HepG2 (cell line): ENCODE measurements around the gene CNTD1. TPM values are rescaled to one million over a fixed set of nuclear protein-coding genes. Genes with fewer than 3 reads are reported as not detected.

Source experiments
- ERF ChIP-seq: IDR thresholded peaks from 2 replicates; pipeline ENCODE4 v1.6.1; 2018; ENCODE audit warnings: missing biosample characterization, missing genetic modification reagents
- GFI1 ChIP-seq: sonication (generic); formaldehyde crosslinking; IDR thresholded peaks from 2 replicates; pipeline ENCODE4 v1.5.0; 2020; ENCODE audit warnings: missing genetic modification reagents, mild to moderate bottlenecking, borderline replicate concordance
- GTF3A ChIP-seq: sonication (generic); formaldehyde crosslinking; conservative IDR thresholded peaks from 2 replicates; pipeline ENCODE4 v1.4.0; 2020; ENCODE audit warnings: mild to moderate bottlenecking, missing genetic modification reagents
- MIER2 ChIP-seq: IDR thresholded peaks from 2 replicates; pipeline ENCODE4 v1.6.1; 2016; ENCODE audit warnings: missing biosample characterization, missing genetic modification reagents
- POLR2A ChIP-seq, 2 experiments: IDR thresholded peaks; 2 replicates each; pipeline ENCODE4 v1.6.1; 2011; ENCODE audit warnings: low read depth in 2 of 2, low read length in 2 of 2, mild to moderate bottlenecking in 1 of 2, moderate library complexity in 1 of 2; ENCODE audit not compliant: insufficient read depth in 1 of 2
- TEAD3 ChIP-seq: optimal IDR thresholded peaks from 2 replicates; pipeline ENCODE3; 2016; ENCODE audit warnings: borderline replicate concordance
- ZNF260 ChIP-seq: sonication (generic); formaldehyde crosslinking; IDR thresholded peaks from 2 replicates; pipeline ENCODE4 v1.4.0; 2020; ENCODE audit warnings: missing genetic modification reagents, low read depth, mild to moderate bottlenecking, borderline replicate concordance
- ZNF547 ChIP-seq: sonication (generic); formaldehyde crosslinking; IDR thresholded peaks from 2 replicates; pipeline ENCODE4 v1.5.1; 2020; ENCODE audit warnings: mild to moderate bottlenecking, missing genetic modification reagents
- ZNF629 ChIP-seq: sonication (generic); formaldehyde crosslinking; conservative IDR thresholded peaks from 2 replicates; pipeline ENCODE4 v1.5.0; 2020; ENCODE audit warnings: missing genetic modification reagents
- polyA plus RNA-seq, 8 experiments: library from polyadenylated mRNA; depleted of rRNA in 3 of 8; stranded (reverse) in 7 of 8; unstranded in 1 of 8; fragments of >200 nt; fragmentation: Illumina TruSeq in 4 of 8; extraction: Trizol in 4 of 8; gene quantifications; 2 replicates each; pipeline versions ENCODE4 v1.2.1 to v1.2.3, GENCODE V29; 2011 to 2016; ENCODE audit warnings: low read depth in 4 of 8, missing spikeins in 1 of 8, mixed read lengths in 1 of 8; ENCODE audit not compliant: insufficient read depth in 1 of 8
- total RNA-seq, 5 experiments: library from RNA; depleted of rRNA; stranded (reverse); fragments of >200 nt; fragmentation: Illumina TruSeq; extraction: Trizol; gene quantifications; 2 replicates each; pipeline ENCODE4 v1.2.3, GENCODE V29; 2016; ENCODE audit warnings: low read depth in 1 of 5
- TF ChIP-seq, protein P1 (sequence below): sonication (generic); formaldehyde crosslinking; IDR thresholded peaks from 2 replicates; pipeline ENCODE4 v1.8.0; 2022; ENCODE audit warnings: missing genetic modification reagents, mild to moderate bottlenecking, borderline replicate concordance
- TF ChIP-seq, protein P2 (sequence below), 2 experiments: sonication (generic) in 1 of 2; formaldehyde crosslinking in 1 of 2; IDR thresholded peaks; 2 replicates each; pipeline versions ENCODE4 v1.4.0 to v1.6.1; 2016 to 2020; ENCODE audit warnings: borderline replicate concordance in 1 of 2, low read depth in 1 of 2, mild to moderate bottlenecking in 1 of 2, missing genetic modification reagents in 1 of 2
- TF ChIP-seq, protein P3 (sequence below): sonication (generic); formaldehyde crosslinking; IDR thresholded peaks from 2 replicates; pipeline ENCODE4 v1.5.0; 2020; ENCODE audit warnings: mild to moderate bottlenecking, missing genetic modification reagents, borderline replicate concordance
- TF ChIP-seq, protein P4 (sequence below): IDR thresholded peaks from 2 replicates; pipeline ENCODE4 v1.6.1; 2016; ENCODE audit warnings: missing genetic modification reagents, missing compliant biosample characterization

Gene CNTD1
- total and polyA plus RNA-seq, 2 of the 13 experiments (the other 11 are each of a cell fraction or from before 2014, with no cell fraction given), result 0.11 to 0.15 TPM

DNA sequence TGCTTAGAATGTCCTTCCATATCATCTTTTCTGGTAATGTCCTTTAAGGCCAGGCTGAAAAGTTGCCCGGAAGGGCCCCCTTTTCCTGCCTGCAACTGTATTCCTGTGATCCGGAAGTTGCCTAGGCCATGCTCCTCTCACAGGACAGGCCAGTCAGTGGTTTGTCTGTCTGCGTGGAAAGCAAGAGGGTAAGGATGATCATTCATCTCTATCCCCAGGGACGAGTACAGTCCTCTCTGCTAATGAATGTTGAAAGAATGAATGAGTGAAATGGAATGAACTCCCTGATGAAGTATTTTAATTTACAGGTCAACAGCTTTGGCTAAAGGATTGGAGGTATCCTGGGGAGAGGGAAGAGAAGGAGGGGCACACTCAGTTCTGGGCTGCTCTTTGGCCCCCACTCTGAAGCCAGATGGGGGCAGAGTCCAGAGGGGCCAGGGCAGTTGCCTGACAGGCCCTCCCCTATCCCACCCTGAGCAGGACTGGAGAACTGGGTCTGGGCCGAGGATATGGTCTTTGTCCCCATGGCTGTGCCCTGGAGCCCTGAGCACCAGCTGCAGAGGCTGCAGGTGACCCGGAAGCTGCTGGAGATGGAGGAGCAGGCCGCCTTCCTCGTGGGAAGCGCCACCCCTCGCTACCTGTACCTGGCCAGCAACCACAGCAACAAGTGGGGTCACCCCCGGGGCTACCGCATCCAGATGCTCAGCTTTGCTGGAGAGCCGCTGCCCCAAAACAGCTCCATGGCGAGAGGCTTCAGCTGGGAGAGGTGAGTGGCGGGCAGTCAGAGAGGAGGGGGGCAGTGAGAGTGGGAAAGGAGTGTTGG, 55.5 kb downstream of the CNTD1 start (continued):
- TF ChIP-seq ZNF629 (CRISPR knock-in tag) (no peak; the same call in 1 of the 2 replicates), ERF (CRISPR knock-in tag) (peak; percentile 52), POLR2A (IDR thresholded peaks at IDR 0.05; ENCODE audit: insufficient read depth in 1 of 2, low read depth in 2 of 2, low read length in 2 of 2) (peak in 1 of 2 experiments; percentile 45; a peak in 1 of 4 replicates), TEAD3 (CRISPR knock-in tag) (peak; percentile 9), MIER2 (CRISPR knock-in tag) (no peak; the same call in 1 of the 2 replicates), GFI1 (CRISPR knock-in tag) (peak; percentile 65; the same call in 1 of the 2 replicates), ZNF260 (CRISPR knock-in tag) (no peak), ZNF547 (CRISPR knock-in tag) (no peak), GTF3A (CRISPR knock-in tag) (0 out of 2 replicates have a peak, but pooled peaks have one; percentile 51)
- TF ChIP-seq, protein P1, sequence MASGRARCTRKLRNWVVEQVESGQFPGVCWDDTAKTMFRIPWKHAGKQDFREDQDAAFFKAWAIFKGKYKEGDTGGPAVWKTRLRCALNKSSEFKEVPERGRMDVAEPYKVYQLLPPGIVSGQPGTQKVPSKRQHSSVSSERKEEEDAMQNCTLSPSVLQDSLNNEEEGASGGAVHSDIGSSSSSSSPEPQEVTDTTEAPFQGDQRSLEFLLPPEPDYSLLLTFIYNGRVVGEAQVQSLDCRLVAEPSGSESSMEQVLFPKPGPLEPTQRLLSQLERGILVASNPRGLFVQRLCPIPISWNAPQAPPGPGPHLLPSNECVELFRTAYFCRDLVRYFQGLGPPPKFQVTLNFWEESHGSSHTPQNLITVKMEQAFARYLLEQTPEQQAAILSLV, result peak; percentile 50
- TF ChIP-seq, protein P2, sequence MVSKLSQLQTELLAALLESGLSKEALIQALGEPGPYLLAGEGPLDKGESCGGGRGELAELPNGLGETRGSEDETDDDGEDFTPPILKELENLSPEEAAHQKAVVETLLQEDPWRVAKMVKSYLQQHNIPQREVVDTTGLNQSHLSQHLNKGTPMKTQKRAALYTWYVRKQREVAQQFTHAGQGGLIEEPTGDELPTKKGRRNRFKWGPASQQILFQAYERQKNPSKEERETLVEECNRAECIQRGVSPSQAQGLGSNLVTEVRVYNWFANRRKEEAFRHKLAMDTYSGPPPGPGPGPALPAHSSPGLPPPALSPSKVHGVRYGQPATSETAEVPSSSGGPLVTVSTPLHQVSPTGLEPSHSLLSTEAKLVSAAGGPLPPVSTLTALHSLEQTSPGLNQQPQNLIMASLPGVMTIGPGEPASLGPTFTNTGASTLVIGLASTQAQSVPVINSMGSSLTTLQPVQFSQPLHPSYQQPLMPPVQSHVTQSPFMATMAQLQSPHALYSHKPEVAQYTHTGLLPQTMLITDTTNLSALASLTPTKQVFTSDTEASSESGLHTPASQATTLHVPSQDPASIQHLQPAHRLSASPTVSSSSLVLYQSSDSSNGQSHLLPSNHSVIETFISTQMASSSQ (IDR thresholded peaks at IDR 0.05; ENCODE audit: low read depth), result peak; percentile 44; the same call in 1 of the 2 replicates
- TF ChIP-seq, protein P2 (CRISPR knock-in tag; IDR thresholded peaks at IDR 0.05; ENCODE audit: borderline replicate concordance), result peak; percentile 61; the same call in 1 of the 2 replicates
- TF ChIP-seq, protein P3, sequence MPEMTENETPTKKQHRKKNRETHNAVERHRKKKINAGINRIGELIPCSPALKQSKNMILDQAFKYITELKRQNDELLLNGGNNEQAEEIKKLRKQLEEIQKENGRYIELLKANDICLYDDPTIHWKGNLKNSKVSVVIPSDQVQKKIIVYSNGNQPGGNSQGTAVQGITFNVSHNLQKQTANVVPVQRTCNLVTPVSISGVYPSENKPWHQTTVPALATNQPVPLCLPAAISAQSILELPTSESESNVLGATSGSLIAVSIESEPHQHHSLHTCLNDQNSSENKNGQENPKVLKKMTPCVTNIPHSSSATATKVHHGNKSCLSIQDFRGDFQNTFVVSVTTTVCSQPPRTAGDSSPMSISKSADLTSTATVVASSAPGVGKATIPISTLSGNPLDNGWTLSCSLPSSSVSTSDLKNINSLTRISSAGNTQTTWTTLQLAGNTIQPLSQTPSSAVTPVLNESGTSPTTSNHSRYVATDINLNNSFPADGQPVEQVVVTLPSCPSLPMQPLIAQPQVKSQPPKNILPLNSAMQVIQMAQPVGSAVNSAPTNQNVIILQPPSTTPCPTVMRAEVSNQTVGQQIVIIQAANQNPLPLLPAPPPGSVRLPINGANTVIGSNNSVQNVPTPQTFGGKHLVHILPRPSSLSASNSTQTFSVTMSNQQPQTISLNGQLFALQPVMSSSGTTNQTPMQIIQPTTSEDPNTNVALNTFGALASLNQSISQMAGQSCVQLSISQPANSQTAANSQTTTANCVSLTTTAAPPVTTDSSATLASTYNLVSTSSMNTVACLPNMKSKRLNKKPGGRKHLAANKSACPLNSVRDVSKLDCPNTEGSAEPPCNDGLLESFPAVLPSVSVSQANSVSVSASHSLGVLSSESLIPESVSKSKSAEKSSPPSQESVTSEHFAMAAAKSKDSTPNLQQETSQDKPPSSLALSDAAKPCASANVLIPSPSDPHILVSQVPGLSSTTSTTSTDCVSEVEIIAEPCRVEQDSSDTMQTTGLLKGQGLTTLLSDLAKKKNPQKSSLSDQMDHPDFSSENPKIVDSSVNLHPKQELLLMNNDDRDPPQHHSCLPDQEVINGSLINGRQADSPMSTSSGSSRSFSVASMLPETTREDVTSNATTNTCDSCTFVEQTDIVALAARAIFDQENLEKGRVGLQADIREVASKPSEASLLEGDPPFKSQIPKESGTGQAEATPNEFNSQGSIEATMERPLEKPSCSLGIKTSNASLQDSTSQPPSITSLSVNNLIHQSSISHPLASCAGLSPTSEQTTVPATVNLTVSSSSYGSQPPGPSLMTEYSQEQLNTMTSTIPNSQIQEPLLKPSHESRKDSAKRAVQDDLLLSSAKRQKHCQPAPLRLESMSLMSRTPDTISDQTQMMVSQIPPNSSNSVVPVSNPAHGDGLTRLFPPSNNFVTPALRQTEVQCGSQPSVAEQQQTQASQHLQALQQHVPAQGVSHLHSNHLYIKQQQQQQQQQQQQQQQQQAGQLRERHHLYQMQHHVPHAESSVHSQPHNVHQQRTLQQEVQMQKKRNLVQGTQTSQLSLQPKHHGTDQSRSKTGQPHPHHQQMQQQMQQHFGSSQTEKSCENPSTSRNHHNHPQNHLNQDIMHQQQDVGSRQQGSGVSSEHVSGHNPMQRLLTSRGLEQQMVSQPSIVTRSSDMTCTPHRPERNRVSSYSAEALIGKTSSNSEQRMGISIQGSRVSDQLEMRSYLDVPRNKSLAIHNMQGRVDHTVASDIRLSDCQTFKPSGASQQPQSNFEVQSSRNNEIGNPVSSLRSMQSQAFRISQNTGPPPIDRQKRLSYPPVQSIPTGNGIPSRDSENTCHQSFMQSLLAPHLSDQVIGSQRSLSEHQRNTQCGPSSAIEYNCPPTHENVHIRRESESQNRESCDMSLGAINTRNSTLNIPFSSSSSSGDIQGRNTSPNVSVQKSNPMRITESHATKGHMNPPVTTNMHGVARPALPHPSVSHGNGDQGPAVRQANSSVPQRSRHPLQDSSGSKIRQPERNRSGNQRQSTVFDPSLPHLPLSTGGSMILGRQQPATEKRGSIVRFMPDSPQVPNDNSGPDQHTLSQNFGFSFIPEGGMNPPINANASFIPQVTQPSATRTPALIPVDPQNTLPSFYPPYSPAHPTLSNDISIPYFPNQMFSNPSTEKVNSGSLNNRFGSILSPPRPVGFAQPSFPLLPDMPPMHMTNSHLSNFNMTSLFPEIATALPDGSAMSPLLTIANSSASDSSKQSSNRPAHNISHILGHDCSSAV (CRISPR knock-in tag), result no peak
- TF ChIP-seq, protein P4, sequence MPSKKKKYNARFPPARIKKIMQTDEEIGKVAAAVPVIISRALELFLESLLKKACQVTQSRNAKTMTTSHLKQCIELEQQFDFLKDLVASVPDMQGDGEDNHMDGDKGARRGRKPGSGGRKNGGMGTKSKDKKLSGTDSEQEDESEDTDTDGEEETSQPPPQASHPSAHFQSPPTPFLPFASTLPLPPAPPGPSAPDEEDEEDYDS, result 0 out of 2 replicates have a peak, but pooled peaks have one; percentile 35
